Suprapubic skin (tissue), 4 donors: Measurements from ENCODE around the gene EPG5. TPM values are rescaled to one million over a fixed set of nuclear protein-coding genes. Genes with fewer than 3 reads are reported as not detected.

Experiments
- DNase-seq, 2 donors: peaks; one replicate each; pipeline ENCODE4 v3.0.0-alpha.2; 2019; ENCODE audit warnings: low spot score in 2 of 2
- H3K27ac ChIP-seq: fragments of 200-600 bp; sonication (generic); one replicate; pipeline ENCODE4 v1.5.1; 2019
- H3K27me3 ChIP-seq: fragments of 200-600 bp; sonication (generic); one replicate; pipeline ENCODE4 v1.5.1; 2019
- H3K36me3 ChIP-seq: fragments of 200-600 bp; sonication (generic); one replicate; pipeline ENCODE4 v1.5.1; 2019
- H3K4me1 ChIP-seq: fragments of 200-600 bp; sonication (generic); one replicate; pipeline ENCODE4 v1.5.1; 2019
- H3K4me3 ChIP-seq: fragments of 200-600 bp; sonication (generic); one replicate; pipeline ENCODE4 v1.5.1; 2019; ENCODE audit warnings: mild to moderate bottlenecking
- H3K9me3 ChIP-seq: fragments of 200-600 bp; sonication (generic); one replicate; pipeline ENCODE4 v1.5.1; 2019
- CTCF ChIP-seq, 2 donors: fragments of 200-600 bp in 1 of 2; fragments of 450-650 bp in 1 of 2; sonication (generic) in 1 of 2; IDR thresholded peaks; one replicate each; pipeline ENCODE4 v1.5.1; 2016 to 2019; ENCODE audit warnings: antibody characterized with exemption in 2 of 2, mild to moderate bottlenecking in 1 of 2, moderate library complexity in 1 of 2
- EP300 ChIP-seq: sonication (generic); formaldehyde crosslinking; IDR thresholded peaks from one replicate; pipeline ENCODE4 v1.6.1; 2017; ENCODE audit warnings: antibody characterized with exemption
- POLR2A ChIP-seq, 2 donors: fragments of 450-650 bp; IDR thresholded peaks; one replicate each; pipeline ENCODE4 v1.6.1; 2017; ENCODE audit warnings: antibody characterized with exemption in 2 of 2, mild to moderate bottlenecking in 2 of 2, moderate library complexity in 2 of 2
- POLR2AphosphoS5 ChIP-seq, 3 donors: sonication (generic); formaldehyde crosslinking; IDR thresholded peaks; one replicate each; pipeline ENCODE4 v1.6.1; 2017; ENCODE audit warnings: antibody characterized with exemption in 3 of 3
- WGBS: methylation state at CpG from one replicate; pipeline ENCODE4 v1.1.5; 2018; 5-methylcytosine and 5-hydroxymethylcytosine counted together
- total RNA-seq, 4 donors: library from RNA; depleted of rRNA; stranded (reverse); fragments of >200 nt; gene quantifications; one replicate each; pipeline ENCODE4 v1.1.0, GENCODE V29; 2016

Gene EPG5
- total RNA-seq, 4 donors from 2014 or later = 31.5 to 107 (median 53.5) TPM

- no peak overlapping the region for H3K4me3 ChIP-seq
- WGBS = 50% methylated on average over 4 of the region's 4 CpGs
- no peak for TF ChIP-seq POLR2AphosphoS5 (IDR thresholded peaks at IDR 0.05)
- TF ChIP-seq CTCF (IDR thresholded peaks at IDR 0.05) = peak; percentile 3 to 67
- no peaks in the 10 kb centered on the region for H3K27me3 ChIP-seq
- H3K36me3 ChIP-seq = peaks cover 93% of the 10 kb centered on the region
- DNase-seq = no peak
- no peaks in the 10 kb centered on the region for H3K9me3 ChIP-seq
- H3K27ac ChIP-seq = no peak overlapping the region
- no peaks in the 10 kb centered on the region for H3K4me1 ChIP-seq
These were observed 56.6 kb downstream of the EPG5 start for GRCh38 chr18:45910405-45911023.

- Histone ChIP-seq H3K36me3 (peaks cover 84% of the 10 kb centered on the region), H3K27me3 (no peaks in the 10 kb centered on the region), H3K4me1 (no peaks in the 10 kb centered on the region), H3K9me3 (no peaks in the 10 kb centered on the region), H3K4me3 (no peak overlapping the region), H3K27ac (no peak overlapping the region)
- no peak for DNase-seq
- TF ChIP-seq POLR2A (IDR thresholded peaks at IDR 0.05) (no peak), CTCF (IDR thresholded peaks at IDR 0.05) (no peak)
- WGBS = 92% methylated on average over 1 of the region's 1 CpG
These were observed 65.4 kb downstream of the EPG5 start for GRCh38 chr18:45901654-45902210.

GRCh38 chr18:45900623-45901022, 66.5 kb downstream of the EPG5 start:
- no peaks in the 10 kb centered on the region for H3K4me1 ChIP-seq
- peaks cover 77% of the 10 kb centered on the region for H3K36me3 ChIP-seq
- H3K27ac ChIP-seq = no peak overlapping the region
- no peaks in the 10 kb centered on the region for H3K27me3 ChIP-seq
- 85% methylated on average over 4 of the region's 4 CpGs for WGBS
- no peak overlapping the region for H3K4me3 ChIP-seq
- H3K9me3 ChIP-seq = no peaks in the 10 kb centered on the region
- TF ChIP-seq POLR2A (IDR thresholded peaks at IDR 0.05) (no peak), POLR2AphosphoS5 (IDR thresholded peaks at IDR 0.05) (no peak), EP300 (no peak), CTCF (IDR thresholded peaks at IDR 0.05) (no peak)
- DNase-seq = no peak

- peaks cover 56% of the 10 kb centered on the region for H3K36me3 ChIP-seq
- H3K27ac ChIP-seq = no peak overlapping the region
These were observed 70.1 kb downstream of the EPG5 start for GRCh38 chr18:45896991-45897390.

GRCh38 chr18:45896452-45896851, 70.7 kb downstream of the EPG5 start:
- Histone ChIP-seq H3K9me3 (no peaks in the 10 kb centered on the region), H3K27me3 (no peaks in the 10 kb centered on the region), H3K27ac (no peak overlapping the region), H3K4me3 (no peak overlapping the region), H3K4me1 (no peaks in the 10 kb centered on the region), H3K36me3 (peaks cover 51% of the 10 kb centered on the region)
- no peak for DNase-seq
- 100% methylated on average over 7 of the region's 7 CpGs for WGBS
- TF ChIP-seq EP300 (no peak), POLR2A (IDR thresholded peaks at IDR 0.05) (no peak), POLR2AphosphoS5 (IDR thresholded peaks at IDR 0.05) (no peak), CTCF (IDR thresholded peaks at IDR 0.05) (no peak)

More at GRCh38 chr18:45896991-45897390, 70.1 kb downstream of the EPG5 start:
- H3K4me3 ChIP-seq = no peak overlapping the region
- no peak for DNase-seq
- H3K4me1 ChIP-seq = no peaks in the 10 kb centered on the region
- H3K27me3 ChIP-seq = no peaks in the 10 kb centered on the region
- no peak for TF ChIP-seq EP300
- TF ChIP-seq POLR2AphosphoS5 (IDR thresholded peaks at IDR 0.05) = no peak
- TF ChIP-seq POLR2A (IDR thresholded peaks at IDR 0.05) = no peak
- no peak for TF ChIP-seq CTCF (IDR thresholded peaks at IDR 0.05)
- no peaks in the 10 kb centered on the region for H3K9me3 ChIP-seq
